Measurements from ENCODE around the gene SH3RF3.

Gene SH3RF3

DNA sequence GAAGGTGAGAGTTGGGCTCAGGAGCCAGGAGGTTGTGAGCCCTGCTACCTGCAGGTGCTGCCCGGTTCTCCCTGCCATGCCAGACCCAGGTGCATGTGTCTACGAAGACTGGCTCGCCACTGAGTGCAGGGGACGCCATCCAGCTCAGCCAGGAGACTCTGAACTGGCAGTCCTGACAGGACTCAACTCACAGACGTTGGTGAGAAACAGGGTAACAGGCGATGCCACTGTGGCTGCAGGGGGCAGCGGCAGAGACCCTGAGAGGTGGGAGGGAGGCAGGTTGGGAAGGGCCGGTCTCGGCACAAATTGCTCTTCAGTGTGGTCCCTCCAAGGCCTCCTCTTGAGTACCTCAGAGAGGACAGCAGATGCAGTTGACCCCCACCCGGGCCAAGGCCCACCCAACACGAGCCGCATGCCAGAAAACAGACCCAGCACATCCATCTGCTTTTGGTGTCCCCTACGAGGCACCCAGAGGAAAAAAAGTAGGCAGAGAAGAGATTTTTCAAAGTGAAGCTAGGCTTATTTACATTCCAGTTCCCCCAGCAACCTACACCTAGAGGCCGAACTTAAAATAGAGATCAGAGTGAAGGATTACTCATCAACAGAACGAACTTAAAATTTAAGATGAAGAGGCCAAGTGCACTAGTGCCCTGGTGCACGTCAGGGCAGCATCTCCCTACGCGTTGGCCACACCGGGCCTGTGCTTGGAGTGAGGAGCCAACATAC lies 300.0 kb downstream of the SH3RF3 start:
- Mint-ChIP-seq H3K4me1 (peaks cover 6% of the 10 kb centered on the region), H3K36me3 (ENCODE audit: low read depth) (peaks cover 19% of the 10 kb centered on the region), H3K27me3 (ENCODE audit: low read depth, poor library complexity) (peaks cover 12% of the 10 kb centered on the region), H3K9me3 (no peaks in the 10 kb centered on the region), H3K27ac (no peak overlapping the region), H3K4me3 (no peak overlapping the region)
- TF ChIP-seq, protein P1, sequence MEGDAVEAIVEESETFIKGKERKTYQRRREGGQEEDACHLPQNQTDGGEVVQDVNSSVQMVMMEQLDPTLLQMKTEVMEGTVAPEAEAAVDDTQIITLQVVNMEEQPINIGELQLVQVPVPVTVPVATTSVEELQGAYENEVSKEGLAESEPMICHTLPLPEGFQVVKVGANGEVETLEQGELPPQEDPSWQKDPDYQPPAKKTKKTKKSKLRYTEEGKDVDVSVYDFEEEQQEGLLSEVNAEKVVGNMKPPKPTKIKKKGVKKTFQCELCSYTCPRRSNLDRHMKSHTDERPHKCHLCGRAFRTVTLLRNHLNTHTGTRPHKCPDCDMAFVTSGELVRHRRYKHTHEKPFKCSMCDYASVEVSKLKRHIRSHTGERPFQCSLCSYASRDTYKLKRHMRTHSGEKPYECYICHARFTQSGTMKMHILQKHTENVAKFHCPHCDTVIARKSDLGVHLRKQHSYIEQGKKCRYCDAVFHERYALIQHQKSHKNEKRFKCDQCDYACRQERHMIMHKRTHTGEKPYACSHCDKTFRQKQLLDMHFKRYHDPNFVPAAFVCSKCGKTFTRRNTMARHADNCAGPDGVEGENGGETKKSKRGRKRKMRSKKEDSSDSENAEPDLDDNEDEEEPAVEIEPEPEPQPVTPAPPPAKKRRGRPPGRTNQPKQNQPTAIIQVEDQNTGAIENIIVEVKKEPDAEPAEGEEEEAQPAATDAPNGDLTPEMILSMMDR (IDR thresholded peaks at IDR 0.05) = no peak
- DNase-seq = no peak

DNA sequence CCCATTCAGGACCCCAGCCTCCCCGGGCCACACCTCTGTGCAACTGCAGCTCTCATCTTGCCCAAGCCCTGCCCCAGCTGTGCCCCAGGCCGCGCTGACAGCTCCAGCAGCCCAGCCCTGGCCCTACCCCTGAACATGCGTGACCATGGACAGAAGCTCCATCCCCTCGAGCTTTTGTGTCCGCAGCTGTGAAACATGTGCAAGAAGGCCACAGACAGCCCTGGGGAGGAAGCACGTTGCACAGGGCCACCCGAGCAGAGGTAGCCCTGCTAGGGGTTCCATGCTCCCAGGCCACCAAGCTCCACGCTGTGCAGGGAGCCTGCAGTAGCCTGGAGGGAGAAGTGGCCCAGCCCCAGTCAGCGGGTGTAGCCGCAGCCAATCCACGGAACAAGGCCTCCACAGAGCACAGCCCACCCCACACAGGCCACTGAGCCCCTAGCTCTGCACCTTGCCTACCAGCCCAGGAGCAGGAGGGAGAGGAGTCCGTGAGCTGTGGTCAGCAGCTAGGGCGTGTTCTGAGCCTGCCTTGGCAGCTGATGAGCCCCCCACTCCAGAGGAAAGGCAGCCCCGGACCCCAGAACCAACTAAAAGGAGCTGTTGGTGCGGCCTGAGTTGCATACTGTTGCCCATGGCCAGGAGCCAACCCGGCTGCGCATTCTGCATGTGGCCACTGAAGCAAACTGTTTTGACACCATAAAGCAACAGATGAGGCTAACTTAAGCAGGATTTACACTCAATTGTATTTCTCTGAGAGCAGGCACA lies 300.7 kb downstream of the SH3RF3 start:
- H3K36me3 Mint-ChIP-seq (ENCODE audit: low read depth) = peaks cover 16% of the 10 kb centered on the region
- no peak overlapping the region for H3K27ac Mint-ChIP-seq
- no peak overlapping the region for H3K4me3 Mint-ChIP-seq
- H3K4me1 Mint-ChIP-seq = peaks cover 12% of the 10 kb centered on the region
- no peak for DNase-seq
- TF ChIP-seq, protein P1 (IDR thresholded peaks at IDR 0.05) = no peak
- peaks cover 12% of the 10 kb centered on the region for H3K27me3 Mint-ChIP-seq (ENCODE audit: low read depth, poor library complexity)
- no peaks in the 10 kb centered on the region for H3K9me3 Mint-ChIP-seq

DNA sequence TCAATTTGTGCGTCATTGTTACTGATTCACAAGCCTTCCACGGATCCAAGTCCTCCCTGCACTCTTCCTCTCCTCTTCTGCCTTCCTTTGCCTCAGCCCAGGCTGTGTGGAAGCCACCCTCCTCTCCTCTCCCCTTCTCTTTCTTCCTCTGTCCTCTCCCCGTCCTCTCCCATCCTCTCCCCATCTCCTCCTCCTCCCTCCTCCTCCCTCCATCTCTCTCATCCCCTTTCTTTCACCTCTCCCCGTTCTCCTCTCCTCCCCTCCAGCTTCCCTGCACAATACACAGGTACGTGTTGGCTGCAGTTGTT lies 301.3 kb downstream of the SH3RF3 start:
- Mint-ChIP-seq H3K27me3 (ENCODE audit: low read depth, poor library complexity) (peaks cover 12% of the 10 kb centered on the region), H3K36me3 (ENCODE audit: low read depth) (peaks cover 12% of the 10 kb centered on the region), H3K4me3 (no peak overlapping the region), H3K9me3 (no peaks in the 10 kb centered on the region), H3K27ac (no peak overlapping the region), H3K4me1 (peaks cover 17% of the 10 kb centered on the region)
- TF ChIP-seq, protein P1 (IDR thresholded peaks at IDR 0.05) = no peak
- no peak for DNase-seq

DNA sequence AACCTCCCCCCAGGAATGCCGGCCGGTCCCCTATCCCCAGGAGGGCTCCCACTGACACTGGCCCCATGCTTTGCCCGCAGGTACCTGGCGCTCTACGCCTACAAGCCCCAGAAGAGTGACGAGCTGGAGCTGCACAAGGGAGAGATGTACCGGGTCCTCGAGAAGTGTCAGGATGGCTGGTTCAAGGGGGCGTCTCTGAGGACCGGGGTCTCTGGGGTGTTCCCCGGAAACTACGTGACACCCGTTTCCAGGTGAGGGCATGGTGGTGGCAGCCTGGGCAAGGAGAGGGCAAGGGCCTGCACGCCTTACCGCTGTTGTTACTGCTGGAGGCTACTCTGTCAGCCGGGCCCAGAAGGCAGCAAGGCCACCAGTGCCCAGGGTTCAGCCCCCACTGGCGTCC lies 303.4 kb downstream of the SH3RF3 start:
- Mint-ChIP-seq H3K36me3 (ENCODE audit: low read depth) (peaks cover 4% of the 10 kb centered on the region), H3K27me3 (ENCODE audit: low read depth, poor library complexity) (peaks cover 12% of the 10 kb centered on the region), H3K27ac (no peak overlapping the region), H3K4me3 (no peak overlapping the region), H3K9me3 (no peaks in the 10 kb centered on the region), H3K4me1 (peaks cover 39% of the 10 kb centered on the region)
- TF ChIP-seq, protein P1 (IDR thresholded peaks at IDR 0.05) = no peak
- DNase-seq = no peak

DNA sequence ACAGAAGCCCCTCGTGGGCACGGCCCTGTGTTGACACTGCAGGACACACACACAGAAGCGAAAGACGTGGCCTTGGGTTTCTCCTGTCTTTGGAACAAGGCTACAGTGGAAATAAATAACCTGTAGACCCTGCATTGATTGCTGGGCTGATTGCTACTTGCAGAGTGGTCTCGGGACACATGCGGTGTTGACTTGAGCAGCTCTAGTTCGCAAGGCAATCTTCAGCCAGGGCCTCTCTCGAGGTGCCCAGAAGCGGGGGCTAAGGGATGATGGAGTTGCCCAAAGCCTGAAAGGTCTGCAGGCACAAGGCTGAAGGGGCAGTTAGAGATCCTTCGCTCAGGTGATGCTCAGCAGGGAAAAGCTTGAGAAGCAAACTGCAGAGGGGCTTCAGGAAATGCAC lies 304.5 kb downstream of the SH3RF3 start:
- Mint-ChIP-seq H3K4me1 (peaks cover 46% of the 10 kb centered on the region), H3K27ac (no peak overlapping the region), H3K4me3 (no peak overlapping the region), H3K9me3 (no peaks in the 10 kb centered on the region), H3K27me3 (ENCODE audit: low read depth, poor library complexity) (peaks cover 12% of the 10 kb centered on the region), H3K36me3 (ENCODE audit: low read depth) (peaks cover 4% of the 10 kb centered on the region)
- TF ChIP-seq, protein P1 (IDR thresholded peaks at IDR 0.05) = no peak
- DNase-seq = no peak
